Loucy (cell line): ENCODE results near the gene SUCLG2.

ENCODE experiments used
- EZH2phosphoT487 ChIP-seq: fragments of 200-600 bp; IDR thresholded peaks from 2 replicates; pipeline ENCODE4 v1.6.1; 2018; ENCODE audit warnings: antibody characterized with exemption, mild to moderate bottlenecking, moderate library complexity, borderline replicate concordance
- TF ChIP-seq, protein P1 (sequence below): fragments of 200-600 bp; sonication (generic); conservative IDR thresholded peaks from 2 replicates; pipeline ENCODE4 v1.5.1; 2014; ENCODE audit warnings: mild to moderate bottlenecking, antibody characterized with exemption, low read length

DNA sequence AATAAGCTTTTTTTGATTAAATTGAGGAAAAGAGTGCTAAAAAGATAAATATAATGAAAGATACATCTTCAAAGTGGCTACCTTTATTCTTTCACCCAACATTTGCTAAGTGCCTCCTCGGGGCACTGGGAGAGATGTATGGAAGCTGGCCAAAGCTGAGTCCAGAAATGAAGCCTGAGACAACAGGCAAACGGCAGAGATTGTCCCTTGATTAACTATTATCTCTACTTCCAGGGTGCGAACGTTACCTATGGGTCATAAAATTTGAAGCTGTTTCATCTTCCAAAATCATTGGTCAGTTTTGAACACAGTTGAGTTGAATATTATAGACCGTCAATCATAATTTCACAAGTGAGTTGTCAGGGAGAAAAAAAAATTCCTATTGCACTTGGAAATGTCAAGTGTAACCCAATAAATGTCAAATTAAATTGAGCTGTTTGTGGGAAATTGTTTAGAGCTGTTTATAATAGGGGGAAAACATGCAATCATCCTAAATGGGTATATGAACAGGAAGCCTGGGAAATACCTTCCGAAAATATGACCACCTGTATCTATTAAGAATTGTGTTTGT, 73.9 kb downstream of the SUCLG2 start:
- TF ChIP-seq, protein P1, sequence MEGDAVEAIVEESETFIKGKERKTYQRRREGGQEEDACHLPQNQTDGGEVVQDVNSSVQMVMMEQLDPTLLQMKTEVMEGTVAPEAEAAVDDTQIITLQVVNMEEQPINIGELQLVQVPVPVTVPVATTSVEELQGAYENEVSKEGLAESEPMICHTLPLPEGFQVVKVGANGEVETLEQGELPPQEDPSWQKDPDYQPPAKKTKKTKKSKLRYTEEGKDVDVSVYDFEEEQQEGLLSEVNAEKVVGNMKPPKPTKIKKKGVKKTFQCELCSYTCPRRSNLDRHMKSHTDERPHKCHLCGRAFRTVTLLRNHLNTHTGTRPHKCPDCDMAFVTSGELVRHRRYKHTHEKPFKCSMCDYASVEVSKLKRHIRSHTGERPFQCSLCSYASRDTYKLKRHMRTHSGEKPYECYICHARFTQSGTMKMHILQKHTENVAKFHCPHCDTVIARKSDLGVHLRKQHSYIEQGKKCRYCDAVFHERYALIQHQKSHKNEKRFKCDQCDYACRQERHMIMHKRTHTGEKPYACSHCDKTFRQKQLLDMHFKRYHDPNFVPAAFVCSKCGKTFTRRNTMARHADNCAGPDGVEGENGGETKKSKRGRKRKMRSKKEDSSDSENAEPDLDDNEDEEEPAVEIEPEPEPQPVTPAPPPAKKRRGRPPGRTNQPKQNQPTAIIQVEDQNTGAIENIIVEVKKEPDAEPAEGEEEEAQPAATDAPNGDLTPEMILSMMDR, result no peak
- TF ChIP-seq EZH2phosphoT487, result no peak
